ENCODE data around the gene KCNQ1. TPM values are rescaled to one million over a fixed set of nuclear protein-coding genes. Genes with fewer than 3 reads are reported as not detected.

Gene KCNQ1
- total RNA-seq, 4 donors from 2014 or later: 2.6 to 12.7 (median 4.9) TPM

DNA sequence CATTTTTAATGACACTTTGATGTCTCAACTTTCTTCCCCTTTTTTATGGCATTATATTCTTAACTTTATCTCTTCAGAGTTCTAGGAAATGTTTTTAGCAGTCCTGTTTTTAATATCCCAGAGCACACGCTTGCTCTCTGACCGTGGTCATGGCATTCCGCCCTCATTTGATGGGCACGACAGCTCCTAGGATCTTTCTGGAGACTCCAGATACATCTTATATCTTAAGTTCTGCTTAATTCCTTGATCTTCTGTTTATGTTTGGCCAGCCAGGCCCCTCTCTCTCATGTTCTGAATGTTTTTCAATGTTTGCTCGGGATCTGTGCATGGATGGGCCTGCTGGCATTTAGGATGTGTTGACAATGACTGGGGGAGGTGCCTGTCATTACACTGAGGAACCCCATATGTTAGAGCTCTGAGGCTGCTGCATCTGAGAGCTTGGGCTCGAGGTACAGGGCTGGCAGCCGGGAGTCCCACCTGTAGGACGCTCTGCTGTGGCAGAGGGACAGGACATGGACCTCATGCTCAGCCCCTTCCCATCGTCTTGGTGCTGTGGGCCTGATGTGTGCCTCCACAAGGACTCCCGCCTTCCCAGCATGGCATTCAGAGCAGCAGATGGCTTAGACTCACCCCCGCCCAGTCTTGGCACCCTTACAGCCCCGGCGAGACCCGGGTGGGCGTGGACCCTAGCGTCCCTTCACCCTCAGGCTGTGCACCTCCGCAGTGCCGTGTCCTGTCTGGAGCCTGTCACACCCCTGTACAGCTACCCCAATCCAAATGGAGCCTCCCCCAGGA lies 365.8 kb downstream of the KCNQ1 start:
- no peak for ATAC-seq
- H3K4me1 ChIP-seq: peaks cover 5 to 53% (median 37%) of the 10 kb centered on the region in 3 donors
- WGBS, 2 donors (ENCODE audit: low coverage in 1 of 2): 74 to 90% methylated on average over 4 to 5 of the region's 18 CpGs
- no peaks in the 10 kb centered on the region for H3K36me3 ChIP-seq
- TF ChIP-seq, protein P1, sequence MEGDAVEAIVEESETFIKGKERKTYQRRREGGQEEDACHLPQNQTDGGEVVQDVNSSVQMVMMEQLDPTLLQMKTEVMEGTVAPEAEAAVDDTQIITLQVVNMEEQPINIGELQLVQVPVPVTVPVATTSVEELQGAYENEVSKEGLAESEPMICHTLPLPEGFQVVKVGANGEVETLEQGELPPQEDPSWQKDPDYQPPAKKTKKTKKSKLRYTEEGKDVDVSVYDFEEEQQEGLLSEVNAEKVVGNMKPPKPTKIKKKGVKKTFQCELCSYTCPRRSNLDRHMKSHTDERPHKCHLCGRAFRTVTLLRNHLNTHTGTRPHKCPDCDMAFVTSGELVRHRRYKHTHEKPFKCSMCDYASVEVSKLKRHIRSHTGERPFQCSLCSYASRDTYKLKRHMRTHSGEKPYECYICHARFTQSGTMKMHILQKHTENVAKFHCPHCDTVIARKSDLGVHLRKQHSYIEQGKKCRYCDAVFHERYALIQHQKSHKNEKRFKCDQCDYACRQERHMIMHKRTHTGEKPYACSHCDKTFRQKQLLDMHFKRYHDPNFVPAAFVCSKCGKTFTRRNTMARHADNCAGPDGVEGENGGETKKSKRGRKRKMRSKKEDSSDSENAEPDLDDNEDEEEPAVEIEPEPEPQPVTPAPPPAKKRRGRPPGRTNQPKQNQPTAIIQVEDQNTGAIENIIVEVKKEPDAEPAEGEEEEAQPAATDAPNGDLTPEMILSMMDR (IDR thresholded peaks at IDR 0.05): no peak
- TF ChIP-seq POLR2AphosphoS5 (IDR thresholded peaks at IDR 0.05): no peak
- peaks cover 0 to 2% (median 0%) of the 10 kb centered on the region in 3 donors for H3K9me3 ChIP-seq
- no peaks in the 10 kb centered on the region for H3K27me3 ChIP-seq
- H3K4me3 ChIP-seq: no peak overlapping the region
- H3K27ac ChIP-seq: peak overlapping the region in 1 of 4 donors; percentile 62

DNA sequence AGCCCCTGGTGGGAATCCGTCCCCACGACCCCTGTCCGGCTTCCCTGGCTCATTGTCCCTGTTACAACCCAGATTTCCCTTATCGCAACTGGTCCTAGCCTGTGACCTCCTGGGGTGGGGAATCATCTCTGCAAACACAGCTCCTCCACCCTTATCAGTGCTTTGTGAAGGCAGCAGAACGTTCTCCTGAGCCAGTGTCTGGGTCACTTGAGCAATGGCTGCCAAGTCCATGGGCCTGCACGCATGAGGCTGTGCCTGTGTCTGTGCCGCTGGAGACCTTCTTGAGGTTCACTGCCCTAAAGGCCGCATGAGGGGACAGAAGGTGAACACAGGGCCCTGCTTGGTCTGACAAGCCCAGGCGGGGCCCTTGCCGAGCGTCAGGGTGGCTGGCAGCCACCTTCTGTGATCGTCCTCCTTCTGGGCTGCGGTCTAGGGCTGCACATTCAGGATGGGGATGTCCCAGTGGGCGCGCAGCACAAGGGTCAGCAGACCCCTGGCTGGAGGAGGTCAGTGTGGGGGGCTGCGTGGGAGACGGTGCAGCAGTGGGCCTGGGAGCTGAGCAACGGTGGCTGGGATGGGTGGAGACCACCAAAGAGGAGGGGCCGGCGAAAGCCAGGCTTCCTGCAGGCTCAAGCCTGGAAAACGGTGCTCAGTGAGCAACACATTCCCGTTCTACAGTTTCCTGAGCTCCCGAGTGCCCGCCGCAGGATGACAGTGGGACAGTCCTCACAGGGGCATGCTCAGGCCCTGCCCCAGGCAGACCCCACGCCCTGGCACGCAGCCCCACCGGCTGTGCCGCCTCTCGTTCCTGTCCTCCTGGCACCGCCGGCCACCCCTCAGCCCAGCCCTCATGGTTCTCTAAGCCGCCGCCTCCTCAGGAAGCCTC lies 366.6 kb downstream of the KCNQ1 start:
- Histone ChIP-seq H3K4me3 (peak overlapping the region in 1 of 2 donors; percentile 31), H3K36me3 (no peaks in the 10 kb centered on the region), H3K27ac (peak overlapping the region in 3 of 4 donors; percentile 45 to 62 (median 59)), H3K4me1 (peaks cover 5 to 45% (median 32%) of the 10 kb centered on the region in 3 donors), H3K27me3 (no peaks in the 10 kb centered on the region), H3K9me3 (peaks cover 0 to 10% (median 0%) of the 10 kb centered on the region in 3 donors)
- ATAC-seq: no peak
- TF ChIP-seq POLR2A (IDR thresholded peaks at IDR 0.05) (no peak), EP300 (IDR thresholded peaks at IDR 0.05) (no peak), POLR2AphosphoS5 (IDR thresholded peaks at IDR 0.05) (no peak)
- TF ChIP-seq, protein P1 (IDR thresholded peaks at IDR 0.05): no peak
- 93 to 94% methylated on average over 5 to 6 of the region's 34 CpGs for WGBS, 2 donors (ENCODE audit: low coverage in 1 of 2)

DNA sequence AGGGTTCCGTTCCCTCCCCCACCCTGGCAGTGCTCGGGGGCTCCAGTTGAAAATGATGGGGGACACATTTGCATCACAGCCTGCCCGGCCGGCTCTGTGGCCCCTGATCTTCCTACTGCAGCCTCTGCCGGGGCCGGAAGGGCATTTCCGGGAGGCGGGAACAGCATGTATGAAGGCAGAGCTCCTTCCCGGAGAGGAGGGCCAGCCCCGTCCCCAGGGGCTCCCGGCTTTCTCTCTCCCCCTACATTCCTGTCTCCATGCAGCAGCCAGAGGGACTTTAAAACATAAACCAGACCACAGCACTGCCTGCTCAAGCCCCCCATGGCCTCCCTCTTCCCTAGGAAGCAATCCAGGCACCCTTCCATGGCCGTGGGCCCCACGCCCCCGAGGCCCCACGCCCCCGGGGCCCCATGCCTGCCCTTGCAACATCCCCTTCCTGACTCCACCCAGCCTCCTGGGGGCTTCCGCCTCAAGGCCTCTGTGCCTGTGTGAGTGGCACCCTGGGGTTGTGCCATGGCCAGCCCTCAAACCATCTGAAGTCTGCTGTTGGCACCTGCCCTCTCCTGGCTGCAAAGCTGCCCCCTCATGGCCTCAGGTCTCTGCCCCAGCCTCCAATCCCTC lies 367.7 kb downstream of the KCNQ1 start:
- TF ChIP-seq POLR2A (IDR thresholded peaks at IDR 0.05) (no peak), EP300 (IDR thresholded peaks at IDR 0.05) (no peak), POLR2AphosphoS5 (IDR thresholded peaks at IDR 0.05) (no peak)
- TF ChIP-seq, protein P1 (IDR thresholded peaks at IDR 0.05): no peak
- ATAC-seq: peak; percentile 71
- Histone ChIP-seq H3K4me1 (peaks cover 4 to 34% (median 22%) of the 10 kb centered on the region in 3 donors), H3K36me3 (no peaks in the 10 kb centered on the region), H3K27ac (peak overlapping the region in 3 of 4 donors; percentile 45 to 62 (median 59)), H3K9me3 (peaks cover 0 to 12% (median 0%) of the 10 kb centered on the region in 3 donors), H3K27me3 (no peaks in the 10 kb centered on the region), H3K4me3 (peak overlapping the region in 1 of 2 donors; percentile 31)
- 21 to 43% methylated on average over 1 to 3 of the region's 17 CpGs for WGBS, 2 donors (ENCODE audit: low coverage in 1 of 2)

DNA sequence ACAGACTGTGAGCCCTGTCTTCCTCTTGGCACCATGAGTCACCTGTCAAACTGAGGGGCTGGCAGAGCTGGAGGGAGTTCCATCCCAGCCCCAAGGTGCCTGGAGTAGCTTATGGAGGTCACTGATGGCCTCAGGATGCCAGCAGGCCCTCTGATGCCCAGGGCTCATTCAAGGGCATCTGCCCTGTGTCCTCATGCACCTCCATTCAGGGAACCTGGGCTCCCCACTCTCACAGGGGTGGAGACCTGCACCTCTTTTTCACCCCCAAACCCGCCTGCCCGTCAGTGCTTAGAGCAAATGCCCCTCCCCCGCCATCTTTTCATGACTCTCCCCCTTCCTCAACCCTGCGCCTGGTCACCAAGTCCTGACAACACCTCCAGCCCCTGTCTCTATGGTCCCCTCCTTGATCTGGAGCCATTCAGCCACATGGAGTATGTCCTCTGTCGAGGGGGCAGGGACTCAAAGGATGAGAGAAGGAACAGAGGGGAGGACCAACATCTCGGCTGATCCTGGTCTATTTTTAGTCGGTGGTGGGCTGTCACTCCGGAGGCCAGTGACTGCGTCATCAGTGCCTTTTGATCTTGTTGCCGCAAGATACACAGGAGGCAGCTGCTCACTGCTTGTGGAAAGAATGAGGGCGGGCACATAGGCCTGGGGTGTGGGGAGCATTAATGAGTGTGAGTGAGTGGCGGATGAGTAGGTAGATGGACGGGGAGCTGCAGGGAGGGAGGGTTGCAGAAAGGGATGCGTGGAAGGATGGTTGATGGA lies 368.5 kb downstream of the KCNQ1 start:
- no peaks in the 10 kb centered on the region for H3K27me3 ChIP-seq
- no peak for TF ChIP-seq POLR2A (IDR thresholded peaks at IDR 0.05)
- peak overlapping the region in 2 of 4 donors; percentile 59 to 62 for H3K27ac ChIP-seq
- ATAC-seq: no peak
- H3K4me3 ChIP-seq: no peak overlapping the region
- peaks cover 0 to 12% (median 0%) of the 10 kb centered on the region in 3 donors for H3K9me3 ChIP-seq
- WGBS, 2 donors (ENCODE audit: low coverage in 1 of 2): 60 to 67% methylated on average over 3 to 9 of the region's 14 CpGs
- H3K36me3 ChIP-seq: no peaks in the 10 kb centered on the region
- peaks cover 0 to 26% (median 15%) of the 10 kb centered on the region in 3 donors for H3K4me1 ChIP-seq

All from gastroesophageal sphincter (tissue), 4 donors.